GM12878 (cell line): Measurements from ENCODE around the gene FBXL7. TPM values are rescaled to one million over a fixed set of nuclear protein-coding genes. Genes with fewer than 3 reads are reported as not detected.

Source experiments
- ATAC-seq: fragments of 200-7000 bp; cut with Tn5 transposase; 3 replicates; pipeline ENCODE4 v1.9.1; 2020; ENCODE audit warnings: mild to moderate bottlenecking, moderate library complexity
- BruUV-seq: library from RNA; stranded (reverse); fragments of 400-500 nt; replicated peaks from 2 replicates; lab custom pipeline; 2021; lab: Mats Ljungman, UMichigan
- CTCF ChIA-PET: fragments of 300-600 bp; sonication (Branson Sonifier 250); formaldehyde crosslinking; extraction: SDS; loops from one replicate; lab custom pipeline; 2021; ENCODE audit warnings: inconsistent platforms; lab: Yijun Ruan, JAX
- POLR2A ChIA-PET: fragments of 350-600 bp; formaldehyde crosslinking; extraction: SDS; loops from one replicate; lab custom pipeline; 2021; ENCODE audit warnings: inconsistent platforms; lab: Charles Lee
- RAD21 ChIA-PET: fragments of 300-600 bp; sonication (Branson Sonifier 250); formaldehyde crosslinking; loops from one replicate; lab custom pipeline; 2023; ENCODE audit warnings: antibody characterized with exemption; ENCODE audit not compliant: unreplicated experiment; lab: Charles Lee
- SMC1A ChIA-PET: fragments of 300-600 bp; sonication (Branson Sonifier 250); formaldehyde crosslinking; loops from one replicate; lab custom pipeline; 2023; ENCODE audit not compliant: unreplicated experiment, uncharacterized antibody; lab: Charles Lee
- DNase-seq: peaks from one replicate; pipeline ENCODE4 v3.0.0-alpha.2; 2011; ENCODE audit warnings: low read depth, low spot score
- FAIRE-seq: peaks from 3 replicates; lab custom pipeline; 2011; peaks lifted over from hg19 to GRCh38; lab: Jason Lieb, UNC
- H2AFZ ChIP-seq: 2 replicates; pipeline ENCODE4 v1.6.0; 2011; ENCODE audit warnings: low read depth, low read length, control low read depth; ENCODE audit not compliant: control insufficient read depth
- H3K27ac ChIP-seq: 2 replicates; pipeline ENCODE4 v1.5.1; 2011; ENCODE audit warnings: control low read depth; ENCODE audit not compliant: control insufficient read depth, insufficient read depth
- H3K27me3 ChIP-seq, 2 experiments: replicated peaks in 1 of 2; 2 replicates each; pipeline versions ENCODE4 v1.6.0 to v1.6.1; 2011; ENCODE audit warnings: low read length in 1 of 2; ENCODE audit not compliant: control insufficient read depth in 2 of 2, insufficient read depth in 2 of 2
- H3K36me3 ChIP-seq, 2 experiments: 2 replicates each; pipeline ENCODE4 v1.5.1; 2011; ENCODE audit warnings: low read length in 1 of 2; ENCODE audit not compliant: control insufficient read depth in 2 of 2, insufficient read depth in 2 of 2
- H3K4me1 ChIP-seq: 2 replicates; pipeline ENCODE4 v1.6.1; 2011; ENCODE audit warnings: mild to moderate bottlenecking, low read length, moderate library complexity, mixed read lengths; ENCODE audit not compliant: control insufficient read depth, insufficient read depth
- H3K4me2 ChIP-seq: 2 replicates; pipeline ENCODE4 v1.6.0; 2011; ENCODE audit warnings: control low read depth; ENCODE audit not compliant: control insufficient read depth, insufficient read depth
- H3K4me3 ChIP-seq: fragments of 200-600 bp; sonication (generic); 2 replicates; pipeline ENCODE4 v1.5.1; 2016
- H3K79me2 ChIP-seq: 2 replicates; pipeline ENCODE4 v1.6.0; 2011; ENCODE audit warnings: low read length; ENCODE audit not compliant: control insufficient read depth, insufficient read depth
- H3K9ac ChIP-seq: 2 replicates; pipeline ENCODE4 v1.8.0; 2011; ENCODE audit warnings: low read length, control low read depth, mixed read lengths; ENCODE audit not compliant: control insufficient read depth, insufficient read depth
- H3K9me3 ChIP-seq: replicated peaks from 3 replicates; pipeline ENCODE4 v1.5.1; 2011; ENCODE audit warnings: mild to moderate bottlenecking, low read length; ENCODE audit not compliant: control insufficient read depth, insufficient read depth
- H4K20me1 ChIP-seq: 2 replicates; pipeline ENCODE4 v1.6.0; 2011; ENCODE audit not compliant: control insufficient read depth, insufficient read depth
- CBX3 ChIP-seq: fragments of 200-600 bp; sonication (generic); IDR thresholded peaks from 2 replicates; pipeline ENCODE4 v1.6.1; 2016; ENCODE audit warnings: low read depth, borderline replicate concordance
- CHD1 ChIP-seq: IDR thresholded peaks from 2 replicates; pipeline ENCODE4 v1.6.1; 2012; ENCODE audit warnings: low read depth, low read length, improper control_type of control experiment
- CUX1 ChIP-seq: IDR thresholded peaks from 2 replicates; pipeline ENCODE4 v1.6.1; 2012; ENCODE audit warnings: improper control_type of control experiment, low read depth, low read length; ENCODE audit not compliant: insufficient replicate concordance
- FOXK2 ChIP-seq: fragments of 450-650 bp; IDR thresholded peaks from 2 replicates; pipeline ENCODE4 v1.6.1; 2017; ENCODE audit warnings: mild to moderate bottlenecking, moderate library complexity
- GABPA ChIP-seq: IDR thresholded peaks from 2 replicates; pipeline ENCODE4 v1.6.1; 2014; ENCODE audit warnings: antibody characterized with exemption, low read depth, mild to moderate bottlenecking, inconsistent platforms
- HDAC6 ChIP-seq: fragments of 200-600 bp; sonication (generic); IDR thresholded peaks from one replicate; pipeline ENCODE4 v1.8.0; 2017; ENCODE audit warnings: antibody characterized with exemption; ENCODE audit not compliant: unreplicated experiment
- LARP7 ChIP-seq: fragments of 450-650 bp; IDR thresholded peaks from 2 replicates; pipeline ENCODE4 v1.6.1; 2017; ENCODE audit warnings: mild to moderate bottlenecking
- NFIC ChIP-seq: IDR thresholded peaks from 2 replicates; pipeline ENCODE4 v1.6.1; 2012; ENCODE audit warnings: low read depth, mild to moderate bottlenecking, inconsistent platforms, low read length, moderate library complexity
- POLR2A ChIP-seq: IDR thresholded peaks from 2 replicates; pipeline ENCODE4 v1.6.1; 2011; ENCODE audit warnings: low read depth, mild to moderate bottlenecking, low read length
- POLR2AphosphoS5 ChIP-seq: IDR thresholded peaks from 2 replicates; pipeline ENCODE4 v1.6.1; 2011; ENCODE audit warnings: mild to moderate bottlenecking, low read length, inconsistent platforms
- SMAD5 ChIP-seq: IDR thresholded peaks from 2 replicates; pipeline ENCODE4 v1.6.1; 2016; ENCODE audit warnings: antibody characterized with exemption, low read depth
- SPI1 ChIP-seq: IDR thresholded peaks from 2 replicates; pipeline ENCODE4 v1.6.1; 2011; ENCODE audit warnings: low read depth, mild to moderate bottlenecking, low read length, moderate library complexity, borderline replicate concordance; ENCODE audit not compliant: insufficient read depth
- STAT3 ChIP-seq: IDR thresholded peaks from 2 replicates; pipeline ENCODE4 v1.6.1; 2011; ENCODE audit warnings: low read depth, low read length, improper control_type of control experiment
- SUZ12 ChIP-seq: fragments of 200-600 bp; sonication (generic); IDR thresholded peaks from one replicate; pipeline ENCODE4 v1.6.1; 2018; ENCODE audit warnings: antibody characterized with exemption, mild to moderate bottlenecking; ENCODE audit not compliant: unreplicated experiment
- ZNF207 ChIP-seq: fragments of 450-650 bp; IDR thresholded peaks from 2 replicates; pipeline ENCODE4 v1.6.1; 2014; ENCODE audit warnings: antibody characterized with exemption, mild to moderate bottlenecking, borderline replicate concordance
- WGBS: methylation state at CpG from one replicate; pipeline ENCODE4 v1.1.6; 2016; ENCODE audit warnings: low lambda C conversion rate; ENCODE audit not compliant: insufficient replicate concordance, insufficient coverage; ENCODE audit errors: missing lambda C conversion rate; 5-methylcytosine and 5-hydroxymethylcytosine counted together
- in situ Hi-C: fragments of 300-500 bp; cut with MboI; formaldehyde crosslinking; loops from 9 replicates; pipeline ENCODE4 v1.14.3; 2018; ENCODE audit warnings: mixed read lengths
- intact Hi-C: fragments of 100-400 bp; cut with micrococcal nuclease; formaldehyde crosslinking; loops from one replicate; pipeline ENCODE4 v1.14.2; 2022; ENCODE audit not compliant: unreplicated experiment
- polyA plus RNA-seq, 11 experiments: library from polyadenylated mRNA; depleted of rRNA in 4 of 11; unstranded in 6 of 11; stranded (reverse) in 5 of 11; fragments of >200 nt; fragmentation: Nextera tagmentation in 4 of 11; fragmentation: Illumina TruSeq in 1 of 11; extraction: Ambion mirVana in 4 of 11; extraction: Trizol in 1 of 11; gene quantifications; 1 replicate in 1 of 11; 2 replicates in 10 of 11; pipeline versions ENCODE4 v1.2.1 to v1.2.3, GENCODE V29; 2011 to 2016; ENCODE audit warnings: inconsistent platforms in 2 of 11, missing spikeins in 2 of 11, low read depth in 1 of 11
- total RNA-seq, 4 experiments: library from RNA; depleted of rRNA in 3 of 4; stranded (reverse); fragments of >200 nt in 3 of 4; fragmentation: Illumina TruSeq in 1 of 4; extraction: Trizol in 1 of 4; gene quantifications; 2 replicates each; pipeline versions ENCODE4 v1.2.1 to v1.2.3, GENCODE V29; 2013 to 2021

FBXL7 gene
- total and polyA plus RNA-seq, 10 of the 15 experiments (the other 5 are each of a cell fraction or from before 2014, with no cell fraction given), result 0.03 to 0.44 (median 0.16) TPM

- Histone ChIP-seq H4K20me1 (no peaks in the 10 kb centered on the region), H2AFZ (no peak overlapping the region), H3K79me2 (no peaks in the 10 kb centered on the region), H3K27ac (no peak overlapping the region), H3K4me1 (no peaks in the 10 kb centered on the region), H3K36me3 (no peaks in the 10 kb centered on the region), H3K4me2 (no peak overlapping the region), H3K27me3 (no peaks in the 10 kb centered on the region; a peak in 1 of 4 replicates), H3K4me3 (no peak overlapping the region), H3K9me3 (no peaks in the 10 kb centered on the region), H3K9ac (no peak overlapping the region)
- FAIRE-seq, result no peak
- RAD21 ChIA-PET, result no interaction called here
- CTCF ChIA-PET, result interaction anchor here (1.4 kb wide), 1 partner anchor 110 kb away, joined by 3 read pairs; no protein-coding TSS in a partner anchor
- in situ Hi-C loops, result no loop called here
- DNase-seq, result no peak
- no peak for ATAC-seq
- POLR2A ChIA-PET, result no interaction called here
- no TSS peak for BruUV-seq
- TF ChIP-seq SMAD5, result no peak
- TF ChIP-seq LARP7, result no peak
- TF ChIP-seq SUZ12, result no peak
- TF ChIP-seq CBX3, result no peak
- TF ChIP-seq HDAC6, result no peak
- no peak for TF ChIP-seq POLR2A
- no peak for TF ChIP-seq STAT3
- TF ChIP-seq ZNF207, result no peak
- TF ChIP-seq POLR2AphosphoS5, result no peak
- no peak for TF ChIP-seq CHD1
- TF ChIP-seq CUX1, result no peak
- TF ChIP-seq FOXK2, result no peak
- no peak for TF ChIP-seq SPI1
- no peak for TF ChIP-seq GABPA
- TF ChIP-seq NFIC, result no peak
- 0% methylated on average over 3 of the region's 3 CpGs for WGBS
- intact Hi-C loops, result no loop called here
- SMC1A ChIA-PET, result no interaction called here
Observed at GRCh38 chr5:15791859-15792258, 291.9 kb downstream of the FBXL7 start.
